Retinal pigment epithelial cell (primary cell): Measurements from ENCODE around the gene CD2.

Source experiments
- DNase-seq: peaks from one replicate; pipeline ENCODE4 v3.0.0-alpha.2; 2010; ENCODE audit warnings: low read depth
- H3K4me3 ChIP-seq: 2 replicates; pipeline ENCODE4 v1.5.1; 2011; ENCODE audit warnings: mild to moderate bottlenecking, low read length, control low read depth, moderate library complexity
- TF ChIP-seq, protein P1 (sequence below): conservative IDR thresholded peaks from 2 replicates; pipeline ENCODE4 v1.5.1; 2011; ENCODE audit warnings: low read depth, low read length, control low read depth, inconsistent platforms

CD2 gene

DNA sequence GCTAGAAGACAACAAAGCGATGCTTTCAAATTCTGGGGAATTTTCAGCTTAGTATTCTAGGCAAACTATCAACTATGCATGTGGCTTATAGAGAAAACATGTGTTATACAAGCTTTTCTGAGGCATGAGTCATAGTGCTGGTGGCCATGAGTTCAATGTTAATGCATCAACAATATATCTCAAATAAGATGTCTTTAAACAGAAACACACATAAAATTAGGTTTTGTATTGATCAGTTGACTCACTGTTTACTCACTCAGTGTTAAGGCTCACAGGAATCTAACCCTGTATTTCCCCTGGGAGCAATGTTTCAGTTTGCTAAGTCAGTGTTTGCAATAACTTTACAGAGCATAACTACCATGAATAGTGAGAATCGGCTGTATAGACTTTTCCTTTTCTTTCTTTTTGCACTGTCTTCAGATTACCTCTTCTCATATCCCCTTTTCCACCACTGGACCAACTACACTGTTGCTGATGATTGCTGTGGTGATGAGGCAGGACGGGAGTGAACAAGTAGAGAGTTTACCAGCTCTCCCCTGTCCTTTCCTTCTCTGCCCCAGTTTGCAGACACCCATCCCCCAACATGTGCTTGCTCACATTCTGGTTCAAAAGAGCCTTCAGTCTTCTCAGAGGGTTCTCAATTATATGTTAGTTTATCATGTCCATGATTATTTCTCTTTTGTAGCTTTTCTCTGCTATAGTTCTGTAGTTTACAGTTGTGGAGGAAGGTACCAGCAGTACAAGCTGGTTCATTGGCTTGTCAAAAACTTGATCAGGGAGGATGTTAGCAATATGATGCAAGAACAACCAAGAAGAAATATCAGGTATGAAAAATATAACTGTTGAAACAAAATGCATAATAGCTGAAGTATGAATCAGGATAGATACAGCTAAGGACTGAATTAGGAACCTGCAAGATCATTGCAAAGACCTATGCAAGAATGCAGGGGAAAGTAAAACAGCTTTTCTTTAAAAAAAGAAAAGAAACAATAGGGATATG, 23.9 kb downstream of the CD2 start:
- H3K4me3 ChIP-seq, result no peak overlapping the region
- TF ChIP-seq, protein P1, sequence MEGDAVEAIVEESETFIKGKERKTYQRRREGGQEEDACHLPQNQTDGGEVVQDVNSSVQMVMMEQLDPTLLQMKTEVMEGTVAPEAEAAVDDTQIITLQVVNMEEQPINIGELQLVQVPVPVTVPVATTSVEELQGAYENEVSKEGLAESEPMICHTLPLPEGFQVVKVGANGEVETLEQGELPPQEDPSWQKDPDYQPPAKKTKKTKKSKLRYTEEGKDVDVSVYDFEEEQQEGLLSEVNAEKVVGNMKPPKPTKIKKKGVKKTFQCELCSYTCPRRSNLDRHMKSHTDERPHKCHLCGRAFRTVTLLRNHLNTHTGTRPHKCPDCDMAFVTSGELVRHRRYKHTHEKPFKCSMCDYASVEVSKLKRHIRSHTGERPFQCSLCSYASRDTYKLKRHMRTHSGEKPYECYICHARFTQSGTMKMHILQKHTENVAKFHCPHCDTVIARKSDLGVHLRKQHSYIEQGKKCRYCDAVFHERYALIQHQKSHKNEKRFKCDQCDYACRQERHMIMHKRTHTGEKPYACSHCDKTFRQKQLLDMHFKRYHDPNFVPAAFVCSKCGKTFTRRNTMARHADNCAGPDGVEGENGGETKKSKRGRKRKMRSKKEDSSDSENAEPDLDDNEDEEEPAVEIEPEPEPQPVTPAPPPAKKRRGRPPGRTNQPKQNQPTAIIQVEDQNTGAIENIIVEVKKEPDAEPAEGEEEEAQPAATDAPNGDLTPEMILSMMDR, result no peak
- DNase-seq, result peak; percentile 0

DNA sequence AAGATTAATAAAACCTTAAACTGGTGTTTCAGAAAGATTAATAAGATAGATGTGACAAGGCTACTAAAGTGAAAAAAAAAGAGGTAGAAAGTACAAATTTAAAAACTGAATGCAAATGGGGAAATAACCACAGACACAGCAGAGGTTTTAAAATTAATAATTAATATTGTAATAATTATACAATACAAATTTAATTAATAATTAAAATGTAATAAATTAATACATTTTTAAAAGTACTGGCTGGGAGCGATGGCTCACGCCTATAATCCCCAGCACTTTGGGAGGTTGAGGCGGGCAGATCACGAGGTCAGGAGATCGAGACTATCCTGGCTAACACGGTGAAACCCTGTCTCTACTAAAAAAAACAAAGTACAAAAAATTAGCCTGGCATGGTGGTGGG, 26.8 kb downstream of the CD2 start:
- H3K4me3 ChIP-seq, result no peak overlapping the region
- no peak for DNase-seq
- TF ChIP-seq, protein P1, result no peak

DNA sequence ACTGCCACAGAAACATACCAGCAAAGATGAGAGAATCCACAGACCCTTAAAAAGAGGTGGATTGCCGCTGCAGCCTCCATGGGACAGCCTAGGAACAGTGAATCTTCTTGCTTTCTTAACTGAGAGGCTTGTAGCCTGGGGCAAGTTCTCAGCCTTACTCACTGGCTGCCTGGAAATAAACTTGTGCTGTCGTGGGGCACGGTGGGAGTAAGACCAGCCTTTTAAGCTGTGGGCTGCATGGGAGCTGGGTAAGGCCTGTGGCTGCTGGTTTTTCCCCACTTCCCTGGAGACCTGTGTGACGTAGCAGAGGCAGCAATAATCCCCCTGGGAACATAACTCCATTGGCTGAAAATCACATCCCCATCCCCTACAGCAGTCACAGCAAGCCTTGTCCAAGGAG, 30.8 kb downstream of the CD2 start:
- no peak overlapping the region for H3K4me3 ChIP-seq
- DNase-seq, result peak; percentile 0
- TF ChIP-seq, protein P1, result no peak

DNA sequence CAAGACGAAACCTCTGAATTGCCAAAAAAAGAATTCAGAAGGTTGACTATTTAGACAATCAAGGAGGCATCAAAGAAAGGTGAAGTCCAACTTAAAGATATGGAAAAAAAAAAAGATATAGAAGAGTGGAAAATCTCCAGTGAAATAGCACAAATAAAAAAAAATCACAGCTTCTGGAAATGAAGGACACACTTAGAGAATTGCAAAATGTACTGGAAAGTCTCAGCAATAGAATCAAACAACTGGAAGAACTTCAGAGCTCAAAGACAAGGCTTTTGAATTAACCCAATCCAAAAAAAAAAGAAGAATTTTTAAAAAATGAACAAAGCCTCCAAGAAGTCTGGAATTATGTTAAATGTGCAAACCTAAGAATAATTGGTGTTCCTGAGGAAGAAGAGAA, 31.8 kb downstream of the CD2 start:
- no peak for DNase-seq
- no peak overlapping the region for H3K4me3 ChIP-seq
- TF ChIP-seq, protein P1, result no peak

DNA sequence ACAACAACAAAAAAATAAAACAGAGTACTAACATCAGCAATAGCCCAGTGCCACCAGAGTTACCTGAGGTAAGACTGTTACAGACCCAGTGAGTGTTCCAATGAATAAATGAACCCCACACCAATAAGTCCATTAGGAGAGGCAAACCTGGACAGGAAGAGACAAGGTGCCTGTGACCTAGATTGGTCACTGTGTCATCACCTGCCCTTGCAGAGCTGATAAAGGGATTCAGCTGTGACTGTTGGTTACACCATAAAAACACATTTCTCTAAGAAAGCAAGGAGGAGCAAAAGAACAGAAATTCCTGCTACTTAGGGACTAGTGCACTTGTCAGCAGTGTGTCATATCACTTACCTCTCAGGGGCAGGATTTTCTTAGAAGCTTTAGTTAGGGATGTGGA, 37.5 kb downstream of the CD2 start:
- H3K4me3 ChIP-seq, result no peak overlapping the region
- TF ChIP-seq, protein P1, result no peak
- DNase-seq, result no peak

DNA sequence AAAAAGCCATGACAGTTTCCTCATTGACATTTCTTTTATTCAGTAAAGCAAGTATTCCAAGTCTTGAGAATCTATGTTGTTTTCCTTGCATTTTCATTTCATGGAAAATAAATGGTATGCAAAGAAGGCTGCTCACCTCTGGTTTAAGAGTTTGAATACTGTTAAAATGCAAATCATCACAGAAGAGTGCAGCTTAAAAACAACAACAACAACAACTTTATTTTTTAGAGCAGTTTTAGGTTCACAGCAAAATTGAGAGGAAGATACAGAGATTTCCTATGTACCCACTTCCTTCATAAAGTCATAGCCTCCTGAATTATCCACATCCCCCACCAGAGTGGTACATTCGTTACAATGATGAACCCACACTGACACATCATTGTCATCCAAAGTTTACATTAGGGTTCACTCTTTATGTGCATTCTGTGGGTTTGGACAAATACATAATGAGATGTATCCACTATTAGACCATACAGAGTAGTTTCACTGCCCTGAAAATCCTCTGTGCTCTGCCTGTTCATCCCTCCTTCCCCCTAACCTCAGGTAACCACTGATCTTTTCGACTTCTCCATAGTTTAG, 39.2 kb downstream of the CD2 start:
- TF ChIP-seq, protein P1, result no peak
- H3K4me3 ChIP-seq, result no peak overlapping the region
- no peak for DNase-seq

DNA sequence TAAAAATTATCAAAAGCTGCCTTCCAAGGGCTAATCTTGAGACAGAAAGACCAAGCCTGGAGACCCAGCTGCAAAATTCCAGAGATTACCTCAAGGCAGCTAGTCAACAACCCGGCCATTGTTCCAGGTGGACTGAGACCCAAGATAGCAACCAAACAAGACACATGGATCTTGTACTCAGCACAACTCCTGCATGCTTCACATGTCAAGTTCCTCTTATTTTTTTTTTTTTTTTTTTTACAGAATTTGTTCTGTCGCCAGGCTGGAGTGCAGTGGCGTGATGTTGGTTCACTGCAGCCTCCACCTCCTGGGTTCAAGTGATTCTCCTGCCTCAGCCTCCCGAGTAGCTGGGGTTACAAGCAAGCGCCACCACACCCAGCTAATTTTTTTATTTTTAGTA, 40.1 kb downstream of the CD2 start:
- H3K4me3 ChIP-seq, result no peak overlapping the region
- TF ChIP-seq, protein P1, result no peak
- DNase-seq, result no peak
